GM18511 (cell line): ENCODE results near the gene TMEM201.
"Not testable (repeated sequence)": the region's sequence is repeated elsewhere in the genome, so short reads cannot be mapped to it uniquely, and the experiment has no call there.

ENCODE experiments used
- ATAC-seq: cut with Tn5 transposase; IDR thresholded peaks from one replicate; pipeline ENCODE4 v1.9.1; 2021; ENCODE audit warnings: mild to moderate bottlenecking, moderate library complexity; ENCODE audit not compliant: unreplicated experiment

Gene TMEM201, protein sequence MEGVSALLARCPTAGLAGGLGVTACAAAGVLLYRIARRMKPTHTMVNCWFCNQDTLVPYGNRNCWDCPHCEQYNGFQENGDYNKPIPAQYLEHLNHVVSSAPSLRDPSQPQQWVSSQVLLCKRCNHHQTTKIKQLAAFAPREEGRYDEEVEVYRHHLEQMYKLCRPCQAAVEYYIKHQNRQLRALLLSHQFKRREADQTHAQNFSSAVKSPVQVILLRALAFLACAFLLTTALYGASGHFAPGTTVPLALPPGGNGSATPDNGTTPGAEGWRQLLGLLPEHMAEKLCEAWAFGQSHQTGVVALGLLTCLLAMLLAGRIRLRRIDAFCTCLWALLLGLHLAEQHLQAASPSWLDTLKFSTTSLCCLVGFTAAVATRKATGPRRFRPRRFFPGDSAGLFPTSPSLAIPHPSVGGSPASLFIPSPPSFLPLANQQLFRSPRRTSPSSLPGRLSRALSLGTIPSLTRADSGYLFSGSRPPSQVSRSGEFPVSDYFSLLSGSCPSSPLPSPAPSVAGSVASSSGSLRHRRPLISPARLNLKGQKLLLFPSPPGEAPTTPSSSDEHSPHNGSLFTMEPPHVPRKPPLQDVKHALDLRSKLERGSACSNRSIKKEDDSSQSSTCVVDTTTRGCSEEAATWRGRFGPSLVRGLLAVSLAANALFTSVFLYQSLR

DNA sequence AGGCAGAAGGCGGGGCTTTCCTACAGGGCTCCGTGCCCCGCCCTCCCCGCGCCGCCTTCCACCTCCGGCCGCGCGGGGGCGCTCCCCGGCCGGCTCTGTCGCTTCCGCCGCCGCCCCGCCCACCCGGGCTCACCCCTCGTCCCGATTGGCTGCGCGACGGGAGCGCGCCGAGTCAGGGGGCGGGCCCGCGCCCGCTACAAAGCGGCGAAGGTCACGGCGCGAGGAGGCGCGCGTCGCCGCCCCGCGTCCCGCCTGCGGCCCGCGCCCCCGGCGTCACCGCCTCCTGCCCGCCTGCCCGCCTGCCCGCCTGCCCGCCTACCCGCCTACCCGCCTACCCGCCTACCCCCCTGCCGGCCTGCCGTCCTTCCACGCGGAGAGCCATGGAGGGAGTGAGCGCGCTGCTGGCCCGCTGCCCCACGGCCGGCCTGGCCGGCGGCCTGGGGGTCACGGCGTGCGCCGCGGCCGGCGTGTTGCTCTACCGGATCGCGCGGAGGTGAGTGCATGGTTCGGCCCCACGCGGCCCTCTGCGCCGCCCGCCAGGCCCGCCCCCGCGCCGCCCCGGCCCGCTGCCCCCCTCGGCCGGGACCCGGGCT is at the start of gene TMEM201:
TMEM201 (plus strand) TSS at position 361 of the 593 bp plus-strand sequence; CDS start at position 381, 20 bp downstream.
- peak; percentile 83 for ATAC-seq

DNA sequence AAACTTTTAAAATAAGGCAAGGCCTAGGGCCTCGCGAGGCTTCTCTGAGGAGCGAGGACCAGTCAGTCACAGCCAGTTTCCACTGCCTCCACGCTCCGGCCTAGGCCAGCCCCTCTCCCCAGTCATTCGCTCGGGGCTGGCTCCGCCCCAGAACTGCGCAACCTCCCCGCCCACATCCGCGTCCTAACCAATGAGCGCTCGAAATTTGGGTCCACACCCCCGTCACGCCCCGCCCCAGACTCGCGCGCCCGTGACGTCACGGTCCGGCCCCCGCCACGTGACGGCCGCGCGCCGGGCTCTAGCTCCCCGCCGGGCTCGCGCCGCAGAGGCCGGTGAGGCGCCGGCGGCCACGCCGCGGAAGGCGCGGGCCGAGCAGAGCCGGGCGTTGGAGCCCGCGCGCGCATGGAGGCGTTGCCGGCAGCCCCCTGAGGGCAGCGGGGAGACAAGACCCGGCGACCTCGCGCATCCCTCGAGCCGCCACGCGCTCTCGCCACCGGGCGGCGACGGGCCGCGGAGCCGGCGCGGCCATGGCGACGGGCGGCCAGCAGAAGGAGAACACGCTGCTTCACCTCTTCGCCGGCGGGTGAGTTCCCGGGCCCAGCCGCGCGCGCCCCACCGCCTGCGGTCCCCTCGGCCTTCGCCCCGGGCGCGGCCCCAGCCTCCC is 49.4 kb upstream of the TMEM201 start, which contains the start of gene SLC25A33:
SLC25A33 (plus strand) TSS at position 301 of the 664 bp plus-strand sequence; CDS start at position 528, 227 bp downstream.
- peak; percentile 93 for ATAC-seq

DNA sequence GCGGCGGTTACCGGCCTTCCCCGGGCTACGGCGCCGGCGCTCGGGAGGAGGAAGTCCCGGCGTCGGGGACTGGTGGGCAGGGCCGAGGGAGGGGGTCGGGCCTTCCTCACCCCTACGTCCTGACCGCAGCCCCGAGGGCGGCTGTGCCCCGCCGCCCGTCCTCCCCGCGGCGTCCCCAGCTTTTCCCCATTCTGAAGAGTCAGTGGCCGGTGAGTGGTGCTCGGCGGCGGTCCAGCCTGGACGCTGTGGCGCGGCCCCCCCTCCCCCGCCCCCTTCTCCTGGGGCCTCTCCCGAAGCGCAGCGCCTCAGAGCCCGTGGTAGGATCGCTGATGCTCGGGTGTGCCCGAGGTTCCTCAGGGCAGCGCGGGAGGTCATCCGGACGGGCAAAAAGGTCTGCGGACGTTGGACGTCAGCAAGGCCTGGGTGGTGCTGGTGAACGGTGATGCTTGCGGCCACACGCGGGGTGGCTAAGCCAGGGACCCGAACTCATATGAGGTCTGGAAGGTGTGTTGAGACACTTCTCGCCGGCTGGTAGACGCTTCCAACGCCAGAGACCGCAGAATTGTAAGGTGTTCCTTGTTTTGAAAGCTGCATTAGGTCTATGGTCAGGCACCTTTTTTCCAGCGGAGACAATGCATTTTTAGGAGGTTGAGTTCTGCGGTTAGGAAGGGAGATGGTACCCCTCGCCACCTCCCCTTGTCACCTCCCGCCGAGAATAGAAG is 48.7 kb upstream of the TMEM201 start:
- peak; percentile 56 for ATAC-seq

DNA sequence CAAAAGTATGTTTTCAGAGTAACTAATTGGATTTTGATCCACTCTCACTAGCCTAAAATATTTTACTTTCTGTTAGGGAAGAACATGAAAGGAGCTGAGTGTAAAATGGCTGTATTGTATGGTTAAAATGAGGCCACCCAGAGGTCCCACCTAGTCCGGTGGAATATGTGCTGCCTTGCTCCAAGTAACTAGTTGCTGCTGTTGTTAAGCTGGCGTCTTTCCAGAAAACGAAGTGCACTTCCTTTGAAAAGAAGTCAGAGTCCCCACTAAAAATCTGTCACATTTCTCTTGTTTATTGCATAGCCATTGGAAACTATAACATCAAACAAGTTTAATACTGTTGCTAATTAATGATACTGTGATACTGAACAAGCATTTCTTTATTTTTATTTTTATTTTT is 46.3 kb upstream of the TMEM201 start:
- ATAC-seq, result no peak

DNA sequence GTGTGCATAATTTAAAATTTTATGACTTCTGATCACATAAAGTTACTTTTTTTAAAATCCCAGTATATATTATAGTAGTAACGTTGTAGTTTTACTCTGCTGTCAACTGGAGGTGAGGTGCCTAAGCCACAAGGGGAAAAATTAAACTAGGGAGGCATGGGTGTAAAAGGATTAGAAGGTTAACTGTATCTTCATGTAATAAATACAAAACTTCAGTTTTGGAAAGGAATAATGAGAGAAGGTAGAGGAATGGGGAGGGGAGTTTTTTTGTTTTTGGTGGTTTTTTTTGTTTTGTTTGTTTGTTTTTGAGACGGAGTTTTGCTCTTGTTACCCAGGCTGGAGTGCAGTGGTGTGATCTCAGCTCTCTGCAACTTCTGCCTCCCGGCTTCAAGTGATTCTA is 43.8 kb upstream of the TMEM201 start:
- no peak for ATAC-seq

DNA sequence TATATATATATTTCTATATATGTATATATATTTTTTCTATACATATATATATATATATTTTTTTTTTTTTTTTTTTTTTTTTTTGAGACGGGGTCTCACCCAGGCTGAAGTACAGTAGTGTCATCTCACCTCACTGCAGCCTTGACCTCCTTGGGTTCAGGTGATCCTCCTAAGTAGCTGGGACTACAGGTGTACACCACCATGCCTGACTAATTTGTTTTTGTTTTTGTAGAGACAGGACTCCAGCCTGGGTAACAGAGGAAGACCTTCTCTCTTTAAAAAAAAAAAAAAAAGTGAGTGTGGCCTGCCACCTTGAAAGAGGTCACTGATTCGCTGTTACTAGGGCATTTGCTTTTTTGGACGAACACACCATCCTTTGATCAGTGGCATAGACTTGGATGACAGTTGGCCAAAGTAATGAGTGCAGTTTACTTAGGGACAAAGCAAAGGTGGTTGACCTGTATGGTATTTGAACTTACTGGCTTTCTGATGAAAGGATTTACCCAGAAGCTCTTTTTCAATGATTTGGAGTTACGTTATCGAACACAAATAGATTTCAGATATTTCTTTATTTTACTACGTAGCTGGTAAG is 38.7 kb upstream of the TMEM201 start:
- no peak for ATAC-seq

DNA sequence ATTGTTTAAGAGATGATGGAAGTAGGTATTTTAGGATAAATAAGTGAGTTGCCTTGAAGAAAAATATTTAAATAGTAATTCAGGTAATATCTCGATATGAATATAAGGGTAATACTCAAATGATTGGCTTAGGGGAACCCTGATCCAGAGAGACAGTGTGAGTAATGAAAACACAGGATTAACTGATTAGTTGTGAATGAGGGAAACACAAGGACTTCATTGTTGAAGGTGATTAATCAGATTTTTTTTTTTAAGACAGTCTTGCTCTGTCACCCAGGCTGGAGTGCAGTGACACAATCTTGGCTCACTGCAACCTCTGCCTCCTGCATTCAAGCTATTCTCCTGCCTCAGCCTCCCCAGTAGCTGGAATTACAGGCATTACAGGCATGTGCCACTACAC is 36.7 kb upstream of the TMEM201 start:
- no peak for ATAC-seq

DNA sequence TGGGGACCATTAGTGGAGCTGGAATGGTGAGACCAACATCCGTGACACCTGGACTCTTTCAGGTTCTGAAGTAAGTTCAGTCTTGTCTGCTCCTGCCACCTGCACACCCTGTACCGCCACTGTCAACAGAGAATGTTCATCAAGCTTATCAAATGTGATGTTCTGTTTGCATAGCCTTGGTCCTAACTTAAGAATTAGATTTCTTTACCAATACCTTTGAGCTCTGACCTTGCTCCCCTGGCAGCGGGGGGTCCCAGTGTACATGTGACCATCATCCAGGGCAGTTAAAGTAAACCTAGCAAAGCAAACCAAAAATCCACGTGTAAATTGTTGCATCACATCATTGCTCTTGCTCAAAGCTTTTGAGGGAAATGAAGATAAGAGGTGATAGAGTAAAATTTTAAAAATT is 35.0 kb upstream of the TMEM201 start:
- no peak for ATAC-seq

DNA sequence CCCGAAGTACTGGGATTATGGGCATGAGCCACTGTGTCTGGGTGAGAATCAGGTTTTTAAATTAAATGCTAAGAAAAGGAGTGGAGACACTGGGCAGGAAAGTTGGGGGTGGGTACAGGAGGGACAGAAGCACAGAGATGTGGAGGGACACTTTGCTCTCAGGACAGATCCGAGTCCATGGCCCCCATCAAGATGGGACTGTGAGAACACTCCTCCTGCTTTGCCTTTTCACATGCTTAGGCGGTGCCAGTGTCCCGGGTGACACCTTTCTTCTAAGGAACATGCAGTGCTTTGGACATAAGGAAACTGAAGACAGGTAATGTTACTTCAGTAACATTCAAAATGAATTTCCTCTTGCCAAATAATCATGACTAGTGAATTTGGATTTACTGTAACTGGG is 32.8 kb upstream of the TMEM201 start:
- no peak for ATAC-seq

DNA sequence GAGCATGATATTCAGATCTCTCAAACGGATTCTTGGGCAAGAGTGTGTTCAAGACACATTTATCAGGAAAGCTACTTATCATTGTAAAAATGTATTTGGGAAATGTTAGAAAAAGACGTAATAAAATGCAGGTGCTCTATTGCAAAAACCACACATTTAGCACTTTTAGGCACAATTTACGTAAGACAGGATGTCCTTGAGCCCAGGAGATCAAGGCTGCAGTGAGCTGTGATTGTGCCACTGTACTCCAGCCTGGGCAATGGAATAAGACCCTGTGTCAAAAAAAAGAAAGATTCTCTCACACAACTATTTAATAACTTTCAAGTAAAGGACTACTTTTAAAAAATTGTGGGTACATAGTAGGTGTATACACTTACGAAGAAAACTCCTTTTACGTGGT is 31.1 kb upstream of the TMEM201 start:
- no peak for ATAC-seq

DNA sequence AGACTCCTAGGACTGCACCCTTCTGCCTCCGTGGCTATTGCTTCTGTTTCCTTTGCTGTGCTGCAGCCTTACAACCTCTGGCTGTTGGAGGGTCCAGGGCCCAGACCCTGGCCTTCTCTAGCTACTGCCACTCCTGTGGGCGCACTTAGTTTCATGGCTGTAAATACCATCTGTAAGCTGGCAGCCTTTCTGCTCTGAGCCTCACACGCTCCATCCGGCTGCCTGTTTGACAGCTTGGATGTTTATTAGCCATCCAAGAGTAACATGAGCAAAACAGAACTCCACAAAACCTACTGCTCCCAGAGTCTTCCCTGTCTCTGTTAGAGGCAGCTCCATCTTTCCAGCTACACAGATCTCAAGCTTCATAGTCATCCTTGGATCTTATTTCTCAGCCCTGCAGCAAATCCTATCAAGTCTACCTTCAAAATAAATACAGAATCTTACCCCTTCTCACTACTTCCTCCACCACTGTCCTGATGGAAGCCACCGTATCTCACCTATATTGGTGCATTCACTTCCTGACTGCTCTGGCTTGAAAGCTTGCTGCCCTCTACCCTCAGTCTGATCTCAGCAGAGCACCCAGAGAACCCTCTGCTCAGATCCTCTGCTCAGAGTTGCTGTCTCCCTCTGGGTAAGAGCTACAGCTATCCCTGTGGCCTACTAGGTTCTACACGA is 30.3 kb upstream of the TMEM201 start:
- no peak for ATAC-seq

DNA sequence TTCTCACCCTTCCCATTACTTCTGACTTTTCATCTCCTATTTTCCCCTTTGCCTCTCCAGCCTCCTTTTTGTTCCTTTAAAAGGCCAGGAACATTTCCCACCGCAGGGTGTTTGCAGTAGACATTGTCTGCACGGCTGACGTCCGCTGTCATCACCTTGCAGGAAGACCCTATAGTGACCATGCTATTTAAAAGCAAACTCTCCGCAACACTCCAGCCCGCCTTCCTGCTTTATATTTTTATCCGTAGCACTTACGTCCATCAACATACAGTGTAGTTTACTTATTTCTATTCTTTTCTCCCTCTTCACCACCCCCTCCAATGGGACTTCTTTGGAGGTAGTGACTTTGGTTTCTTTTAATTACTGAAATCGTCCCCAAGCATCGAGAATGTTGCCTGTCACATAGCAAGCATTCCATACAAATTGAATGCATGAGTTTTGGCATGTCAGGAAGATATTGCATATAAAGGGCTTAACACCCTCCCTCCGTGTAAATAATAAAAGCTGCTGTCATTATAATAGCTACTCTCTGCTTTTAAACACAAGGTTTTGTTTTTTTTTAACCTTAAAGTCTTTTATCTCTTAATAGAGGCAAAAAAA is 29.7 kb upstream of the TMEM201 start:
- ATAC-seq, result no peak

DNA sequence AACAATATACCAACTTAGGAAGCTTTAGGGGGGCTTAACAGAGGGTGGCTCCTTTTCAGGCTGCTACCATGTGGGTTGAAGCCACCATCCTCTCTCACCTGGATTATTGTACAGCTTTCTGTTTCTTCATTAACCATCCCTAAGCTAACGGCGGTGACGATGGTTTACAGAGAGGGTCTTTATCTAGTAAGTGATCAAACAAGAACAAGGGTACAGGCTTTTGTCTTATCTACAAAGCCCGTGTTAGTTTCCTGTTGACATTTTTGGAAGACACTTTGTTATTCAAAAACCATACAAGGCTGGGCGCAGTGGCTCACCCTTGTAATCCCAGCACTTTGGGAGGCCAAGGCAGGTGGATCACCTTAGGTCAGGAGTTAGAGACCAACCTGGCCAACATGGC is 29.0 kb upstream of the TMEM201 start:
- no peak for ATAC-seq

DNA sequence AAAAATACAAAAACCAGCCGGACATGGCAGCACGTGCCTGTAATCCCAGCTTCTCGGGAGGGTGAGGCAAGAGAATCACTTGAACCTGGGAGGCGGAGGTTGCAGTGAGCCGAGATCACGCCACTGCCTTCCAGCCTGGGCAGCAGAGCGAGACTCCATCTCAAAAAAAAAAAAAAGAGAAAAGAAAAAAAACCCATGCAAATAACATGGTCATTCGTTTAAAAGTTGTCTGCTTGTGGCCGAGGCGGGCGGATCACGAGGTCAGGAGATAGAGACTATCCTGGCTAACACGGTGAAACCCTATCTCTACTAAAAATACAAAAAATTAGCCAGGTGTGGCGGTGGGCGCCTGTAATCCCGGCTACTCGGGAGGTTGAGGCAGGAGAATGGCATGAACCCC is 28.6 kb upstream of the TMEM201 start:
- ATAC-seq, result not testable (repeated sequence)

DNA sequence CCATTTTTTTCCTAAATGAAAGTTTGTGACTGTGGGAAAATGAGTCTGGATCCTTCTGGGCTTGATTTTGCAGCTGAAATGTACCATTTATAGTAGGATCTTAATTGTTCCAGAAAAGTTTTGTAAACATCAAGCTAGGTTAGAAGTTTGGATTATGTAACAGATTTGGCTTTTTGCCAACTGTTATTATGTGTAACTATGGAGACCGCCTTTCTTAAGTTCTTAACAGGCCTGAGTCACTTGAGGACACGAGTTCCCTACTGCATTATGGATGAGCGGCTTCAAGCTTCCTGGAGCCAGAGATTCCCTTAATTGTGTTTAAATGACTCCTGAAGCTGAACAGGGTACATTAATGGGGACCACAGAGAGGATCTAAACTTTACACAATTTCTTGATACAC is 27.3 kb upstream of the TMEM201 start:
- no peak for ATAC-seq

DNA sequence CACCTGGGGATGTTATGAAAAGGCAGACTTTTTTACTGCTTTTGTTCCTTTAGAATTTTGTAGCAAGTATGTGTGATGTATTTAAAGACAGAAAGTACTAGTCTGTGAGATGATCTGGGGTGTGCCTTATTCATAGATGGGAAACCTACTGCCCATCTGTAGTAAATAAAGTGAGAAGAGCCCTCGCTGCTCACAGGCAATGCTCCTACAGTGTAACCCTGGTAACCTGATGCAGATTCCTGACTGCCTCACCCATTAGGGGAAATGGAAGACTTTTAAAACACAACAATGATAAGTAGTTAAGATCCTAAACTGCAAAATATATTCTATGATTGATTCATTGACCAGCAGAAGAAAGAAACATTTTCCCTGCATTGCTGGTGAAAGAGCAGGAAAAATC is 19.4 kb upstream of the TMEM201 start:
- no peak for ATAC-seq

DNA sequence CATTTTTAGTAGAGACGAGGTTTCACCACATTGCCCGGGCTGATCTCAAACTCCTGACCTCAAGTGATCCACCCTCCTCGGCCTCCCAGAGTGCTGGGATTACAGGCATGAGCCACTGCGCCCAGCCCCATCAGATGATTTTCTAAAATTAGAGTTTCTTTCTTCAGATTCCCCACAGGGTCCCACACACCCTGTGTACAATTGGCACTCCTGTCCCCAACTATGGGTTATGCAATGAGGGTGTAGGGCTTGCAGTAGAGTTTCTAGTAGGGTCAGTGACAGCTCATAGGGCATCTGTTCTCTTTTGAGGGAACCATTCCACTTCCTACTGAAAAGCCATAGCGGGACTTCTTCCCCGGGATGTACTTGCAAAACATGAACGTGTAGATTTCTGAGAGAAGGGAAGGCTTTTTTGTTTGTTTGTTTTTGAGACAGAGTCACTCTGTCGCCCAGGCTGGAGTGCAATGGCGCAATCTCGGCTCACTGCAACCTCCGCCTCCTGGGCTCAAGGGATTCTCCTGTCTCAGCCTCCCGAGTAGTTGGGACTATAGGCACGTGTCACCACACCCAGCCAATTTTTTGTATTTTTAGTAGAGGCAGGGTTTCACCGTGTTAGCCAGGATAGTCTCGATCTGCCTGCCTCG is 17.7 kb upstream of the TMEM201 start:
- not testable (repeated sequence) for ATAC-seq

DNA sequence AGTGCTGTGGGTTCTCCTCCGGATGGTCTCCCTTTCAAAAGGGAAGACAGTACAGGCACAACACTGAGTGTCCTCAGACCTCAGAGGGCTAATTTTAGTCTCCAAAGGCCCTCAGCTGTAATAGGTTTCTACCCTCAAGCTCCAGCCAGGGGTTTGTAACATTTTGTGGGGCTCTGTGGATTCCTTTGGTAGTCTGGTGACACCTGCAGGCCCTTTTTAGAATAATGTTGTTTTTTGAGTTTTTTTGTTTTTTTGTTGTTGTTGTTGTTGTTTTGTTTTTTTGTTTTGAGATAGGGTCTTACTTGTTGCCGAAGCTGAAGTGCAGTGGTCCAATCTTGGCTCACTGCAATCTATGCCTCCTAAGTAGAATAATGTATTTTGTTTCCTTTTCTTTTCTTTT is 15.0 kb upstream of the TMEM201 start:
- no peak for ATAC-seq

DNA sequence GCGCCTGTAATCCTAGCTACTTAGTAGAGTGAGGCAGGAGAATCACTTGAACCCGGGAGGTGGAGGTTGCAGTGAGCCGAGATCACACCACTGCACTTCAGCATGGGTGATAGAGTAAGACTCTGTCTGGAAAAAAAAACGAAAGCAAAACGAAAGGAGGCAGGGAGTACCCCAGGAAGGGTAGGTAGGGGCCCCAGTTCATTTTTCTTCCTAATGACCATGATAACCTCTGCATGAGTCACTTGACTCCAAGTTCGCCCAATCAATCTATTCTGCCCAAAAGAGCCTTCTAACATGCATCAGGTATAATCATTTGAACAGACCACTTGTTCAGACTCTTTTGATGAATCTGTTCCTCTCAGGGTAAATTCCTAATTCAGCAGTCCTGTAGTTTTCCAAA is 13.2 kb upstream of the TMEM201 start:
- ATAC-seq, result no peak
